ENCODE results near the gene SHLD1. TPM values are rescaled to one million over a fixed set of nuclear protein-coding genes. Genes with fewer than 3 reads are reported as not detected.

Gene SHLD1
- total and polyA plus RNA-seq, 2 experiments from 2014 or later: 1.4 to 15.0 TPM

GRCh38 chr20:5833309-5833941 lies 83.2 kb downstream of the SHLD1 start:
- H3K4me1 ChIP-seq (ENCODE audit: insufficient read depth): no peaks in the 10 kb centered on the region
- ATAC-seq: no peak
- H3K79me2 ChIP-seq (replicated peaks; ENCODE audit: insufficient read depth): no peaks in the 10 kb centered on the region
- H3K36me3 ChIP-seq (ENCODE audit: insufficient read depth): no peaks in the 10 kb centered on the region
- H3K9me2 ChIP-seq (ENCODE audit: insufficient read depth): no peaks in the 10 kb centered on the region
- no peaks in the 10 kb centered on the region for H3K9me3 Mint-ChIP-seq
- no peak overlapping the region for H3K4me3 ChIP-seq
- no peaks in the 10 kb centered on the region for H3K27me3 Mint-ChIP-seq (ENCODE audit: insufficient read depth, low read depth, poor library complexity)
- H3K27ac ChIP-seq (ENCODE audit: low read depth): no peak overlapping the region
- H3K4me2 ChIP-seq: no peak overlapping the region
- H3K36me3 Mint-ChIP-seq (ENCODE audit: low read depth): no peaks in the 10 kb centered on the region; the same call in 2 of the 3 replicates
- peaks cover 4% of the 10 kb centered on the region for H3K4me1 Mint-ChIP-seq
- no peak overlapping the region for H2AFZ ChIP-seq
- no peaks in the 10 kb centered on the region for H4K20me1 ChIP-seq (replicated peaks; ENCODE audit: insufficient read depth)
- no peaks in the 10 kb centered on the region for H3K27me3 ChIP-seq (ENCODE audit: insufficient read depth)
- TF ChIP-seq ZNF331 (CRISPR knock-in tag; IDR thresholded peaks at IDR 0.05; ENCODE audit: low read depth) (no peak), JUNB (IDR thresholded peaks at IDR 0.05; ENCODE audit: unreplicated experiment) (no peak), EZH2 (IDR thresholded peaks at IDR 0.05; ENCODE audit: low read depth, unreplicated experiment) (no peak), ETS1 (IDR thresholded peaks at IDR 0.05) (no peak), ZNF114 (CRISPR knock-in tag; IDR thresholded peaks at IDR 0.05) (no peak), REST (IDR thresholded peaks at IDR 0.05; ENCODE audit: unreplicated experiment) (no peak), NANOG (IDR thresholded peaks at IDR 0.05; ENCODE audit: borderline replicate concordance) (no peak), CREB1 (CRISPR knock-in tag; IDR thresholded peaks at IDR 0.05; ENCODE audit: low read depth) (no peak), STAT1 (IDR thresholded peaks at IDR 0.05; ENCODE audit: unreplicated experiment) (no peak), EZH2phosphoT487 (IDR thresholded peaks at IDR 0.05; ENCODE audit: unreplicated experiment) (no peak), CTCF (conservative IDR thresholded peaks at IDR 0.05; ENCODE audit: low read depth in 2 of 2) (no peak), POLR2AphosphoS5 (IDR thresholded peaks at IDR 0.05; ENCODE audit: low read depth) (no peak)
- TF ChIP-seq, protein P1, sequence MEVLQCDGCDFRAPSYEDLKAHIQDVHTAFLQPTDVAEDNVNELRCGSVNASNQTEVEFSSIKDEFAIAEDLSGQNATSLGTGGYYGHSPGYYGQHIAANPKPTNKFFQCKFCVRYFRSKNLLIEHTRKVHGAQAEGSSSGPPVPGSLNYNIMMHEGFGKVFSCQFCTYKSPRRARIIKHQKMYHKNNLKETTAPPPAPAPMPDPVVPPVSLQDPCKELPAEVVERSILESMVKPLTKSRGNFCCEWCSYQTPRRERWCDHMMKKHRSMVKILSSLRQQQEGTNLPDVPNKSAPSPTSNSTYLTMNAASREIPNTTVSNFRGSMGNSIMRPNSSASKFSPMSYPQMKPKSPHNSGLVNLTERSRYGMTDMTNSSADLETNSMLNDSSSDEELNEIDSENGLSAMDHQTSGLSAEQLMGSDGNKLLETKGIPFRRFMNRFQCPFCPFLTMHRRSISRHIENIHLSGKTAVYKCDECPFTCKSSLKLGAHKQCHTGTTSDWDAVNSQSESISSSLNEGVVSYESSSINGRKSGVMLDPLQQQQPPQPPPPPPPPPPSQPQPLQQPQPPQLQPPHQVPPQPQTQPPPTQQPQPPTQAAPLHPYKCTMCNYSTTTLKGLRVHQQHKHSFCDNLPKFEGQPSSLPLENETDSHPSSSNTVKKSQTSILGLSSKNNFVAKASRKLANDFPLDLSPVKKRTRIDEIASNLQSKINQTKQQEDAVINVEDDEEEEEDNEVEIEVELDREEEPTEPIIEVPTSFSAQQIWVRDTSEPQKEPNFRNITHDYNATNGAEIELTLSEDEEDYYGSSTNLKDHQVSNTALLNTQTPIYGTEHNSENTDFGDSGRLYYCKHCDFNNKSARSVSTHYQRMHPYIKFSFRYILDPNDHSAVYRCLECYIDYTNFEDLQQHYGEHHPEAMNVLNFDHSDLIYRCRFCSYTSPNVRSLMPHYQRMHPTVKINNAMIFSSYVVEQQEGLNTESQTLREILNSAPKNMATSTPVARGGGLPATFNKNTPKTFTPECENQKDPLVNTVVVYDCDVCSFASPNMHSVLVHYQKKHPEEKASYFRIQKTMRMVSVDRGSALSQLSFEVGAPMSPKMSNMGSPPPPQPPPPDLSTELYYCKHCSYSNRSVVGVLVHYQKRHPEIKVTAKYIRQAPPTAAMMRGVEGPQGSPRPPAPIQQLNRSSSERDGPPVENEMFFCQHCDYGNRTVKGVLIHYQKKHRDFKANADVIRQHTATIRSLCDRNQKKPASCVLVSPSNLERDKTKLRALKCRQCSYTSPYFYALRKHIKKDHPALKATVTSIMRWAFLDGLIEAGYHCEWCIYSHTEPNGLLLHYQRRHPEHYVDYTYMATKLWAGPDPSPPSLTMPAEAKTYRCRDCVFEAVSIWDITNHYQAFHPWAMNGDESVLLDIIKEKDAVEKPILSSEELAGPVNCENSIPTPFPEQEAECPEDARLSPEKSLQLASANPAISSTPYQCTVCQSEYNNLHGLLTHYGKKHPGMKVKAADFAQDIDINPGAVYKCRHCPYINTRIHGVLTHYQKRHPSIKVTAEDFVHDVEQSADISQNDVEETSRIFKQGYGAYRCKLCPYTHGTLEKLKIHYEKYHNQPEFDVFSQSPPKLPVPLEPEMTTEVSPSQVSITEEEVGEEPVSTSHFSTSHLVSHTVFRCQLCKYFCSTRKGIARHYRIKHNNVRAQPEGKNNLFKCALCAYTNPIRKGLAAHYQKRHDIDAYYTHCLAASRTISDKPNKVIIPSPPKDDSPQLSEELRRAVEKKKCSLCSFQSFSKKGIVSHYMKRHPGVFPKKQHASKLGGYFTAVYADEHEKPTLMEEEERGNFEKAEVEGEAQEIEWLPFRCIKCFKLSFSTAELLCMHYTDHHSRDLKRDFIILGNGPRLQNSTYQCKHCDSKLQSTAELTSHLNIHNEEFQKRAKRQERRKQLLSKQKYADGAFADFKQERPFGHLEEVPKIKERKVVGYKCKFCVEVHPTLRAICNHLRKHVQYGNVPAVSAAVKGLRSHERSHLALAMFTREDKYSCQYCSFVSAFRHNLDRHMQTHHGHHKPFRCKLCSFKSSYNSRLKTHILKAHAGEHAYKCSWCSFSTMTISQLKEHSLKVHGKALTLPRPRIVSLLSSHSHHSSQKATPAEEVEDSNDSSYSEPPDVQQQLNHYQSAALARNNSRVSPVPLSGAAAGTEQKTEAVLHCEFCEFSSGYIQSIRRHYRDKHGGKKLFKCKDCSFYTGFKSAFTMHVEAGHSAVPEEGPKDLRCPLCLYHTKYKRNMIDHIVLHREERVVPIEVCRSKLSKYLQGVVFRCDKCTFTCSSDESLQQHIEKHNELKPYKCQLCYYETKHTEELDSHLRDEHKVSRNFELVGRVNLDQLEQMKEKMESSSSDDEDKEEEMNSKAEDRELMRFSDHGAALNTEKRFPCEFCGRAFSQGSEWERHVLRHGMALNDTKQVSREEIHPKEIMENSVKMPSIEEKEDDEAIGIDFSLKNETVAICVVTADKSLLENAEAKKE (CRISPR knock-in tag; IDR thresholded peaks at IDR 0.05): no peak
- no peak overlapping the region for H3K27ac Mint-ChIP-seq
- H3F3A ChIP-seq (replicated peaks; ENCODE audit: low read depth): no peaks in the 10 kb centered on the region
- no peak for DNase-seq (ENCODE audit: low spot score)
- no peak overlapping the region for H3K4me3 Mint-ChIP-seq
